Measurements from ENCODE around the gene FAM72D.
"Not testable (repeated sequence)": the region's sequence is repeated elsewhere in the genome, so short reads cannot be mapped to it uniquely, and the experiment has no call there.

FAM72D gene

GRCh38 chr1:145093517-145094149 is 2.1 kb upstream of the FAM72D start:
- not testable (repeated sequence) for DNase-seq

- DNase-seq: not testable (repeated sequence)
Observed at GRCh38 chr1:145094655-145095211, 1.0 kb upstream of the FAM72D start.

GRCh38 chr1:145101725-145102124 is 6.0 kb downstream of the FAM72D start:
- not testable (repeated sequence) for DNase-seq

GRCh38 chr1:145103294-145103693 is 7.5 kb downstream of the FAM72D start:
- not testable (repeated sequence) for DNase-seq

- not testable (repeated sequence) for DNase-seq
Observed at GRCh38 chr1:145111674-145112073, 15.9 kb downstream of the FAM72D start.

GRCh38 chr1:145112703-145113102 is 16.9 kb downstream of the FAM72D start:
- DNase-seq: not testable (repeated sequence)

- not testable (repeated sequence) for DNase-seq
Observed at GRCh38 chr1:145114560-145115057, 18.8 kb downstream of the FAM72D start.

- DNase-seq: not testable (repeated sequence)
Observed at GRCh38 chr1:145115587-145116493, 20.1 kb downstream of the FAM72D start.

- DNase-seq: not testable (repeated sequence)
Observed at GRCh38 chr1:145119842-145120241, 24.1 kb downstream of the FAM72D start.

GRCh38 chr1:145122344-145123061 is 26.7 kb downstream of the FAM72D start:
- DNase-seq: not testable (repeated sequence)

- not testable (repeated sequence) for DNase-seq
Observed at GRCh38 chr1:145123062-145123395, 27.3 kb downstream of the FAM72D start.

GRCh38 chr1:145123992-145124641 is 28.3 kb downstream of the FAM72D start:
- DNase-seq: not testable (repeated sequence)

GRCh38 chr1:145125112-145125511 is 29.3 kb downstream of the FAM72D start:
- DNase-seq: not testable (repeated sequence)

GRCh38 chr1:145127144-145127543 is 31.4 kb downstream of the FAM72D start:
- not testable (repeated sequence) for DNase-seq

GRCh38 chr1:145128697-145129469 is 33.1 kb downstream of the FAM72D start:
- DNase-seq: not testable (repeated sequence)

GRCh38 chr1:145134476-145134875 is 38.7 kb downstream of the FAM72D start:
- not testable (repeated sequence) for DNase-seq

- not testable (repeated sequence) for DNase-seq
Observed at GRCh38 chr1:145140549-145140948, 44.8 kb downstream of the FAM72D start.

GRCh38 chr1:145144264-145144913 is 48.6 kb downstream of the FAM72D start:
- DNase-seq: not testable (repeated sequence)

GRCh38 chr1:145146308-145146707 is 50.5 kb downstream of the FAM72D start:
- not testable (repeated sequence) for DNase-seq

- DNase-seq: not testable (repeated sequence)
Observed at GRCh38 chr1:145147172-145147571, 51.4 kb downstream of the FAM72D start.

GRCh38 chr1:145155421-145155820 is 59.6 kb downstream of the FAM72D start:
- DNase-seq: not testable (repeated sequence)
